Aorta (tissue), 5 donors: Measurements from ENCODE around the gene SPACA5. TPM values are rescaled to one million over a fixed set of nuclear protein-coding genes. Genes with fewer than 3 reads are reported as not detected.

Experiments
- ATAC-seq: fragments of 200-7000 bp; cut with Tn5 transposase; one replicate; pipeline ENCODE4 v1.9.1; 2022; ENCODE audit warnings: moderate library complexity; ENCODE audit not compliant: low FRiP score
- DNase-seq, 2 donors: peaks; one replicate each; pipeline ENCODE4 v3.0.0-alpha.2; 2020
- H3K27ac ChIP-seq, 2 donors: one replicate each; pipeline ENCODE4 v1.5.1; 2013; ENCODE audit warnings: low read length in 2 of 2, mild to moderate bottlenecking in 2 of 2, moderate library complexity in 2 of 2, control low read depth in 1 of 2, inconsistent platforms in 1 of 2, low read depth in 1 of 2
- H3K27me3 ChIP-seq, 2 donors: one replicate each; pipeline ENCODE4 v1.6.1; 2013; ENCODE audit warnings: control low read depth in 1 of 2, low read length in 1 of 2, mild to moderate bottlenecking in 1 of 2, moderate library complexity in 1 of 2; ENCODE audit not compliant: insufficient read depth in 2 of 2, control insufficient read depth in 1 of 2
- H3K36me3 ChIP-seq, 2 donors: one replicate each; pipeline ENCODE4 v1.6.1; 2013; ENCODE audit warnings: control low read depth in 1 of 2, low read length in 1 of 2, mild to moderate bottlenecking in 1 of 2; ENCODE audit not compliant: insufficient read depth in 2 of 2, control insufficient read depth in 1 of 2
- H3K4me1 ChIP-seq, 2 donors: one replicate each; pipeline ENCODE4 v1.6.1; 2013; ENCODE audit warnings: low read length in 2 of 2, control low read depth in 1 of 2, mild to moderate bottlenecking in 1 of 2, moderate library complexity in 1 of 2; ENCODE audit not compliant: insufficient read depth in 2 of 2, control insufficient read depth in 1 of 2
- H3K4me3 ChIP-seq, 2 donors: one replicate each; pipeline ENCODE4 v1.5.1; 2013; ENCODE audit warnings: low read length in 2 of 2, control low read depth in 1 of 2, mild to moderate bottlenecking in 1 of 2
- H3K9me3 ChIP-seq: one replicate; pipeline ENCODE4 v1.6.1; 2013; ENCODE audit warnings: mild to moderate bottlenecking, low read length; ENCODE audit not compliant: control insufficient read depth
- WGBS, 2 donors: extraction: QIAGEN DNeasy Blood & Tissue Kit; methylation state at CpG; one replicate each; pipeline ENCODE4 v1.1.7; 2013; 5-methylcytosine and 5-hydroxymethylcytosine counted together
- intact Hi-C, 2 donors: fragments of 100-400 bp; cut with DNase I; formaldehyde crosslinking; loops; one replicate each; pipeline versions ENCODE4 v1.14.2 to v1.15.0; 2022
- polyA plus RNA-seq, 2 donors: library from polyadenylated mRNA; stranded (reverse); fragments of 200-250 nt; gene quantifications; one replicate each; pipeline ENCODE4 v1.2.3, GENCODE V29; 2013
- total RNA-seq, 2 donors: library from RNA; stranded (reverse); fragmentation: NEBNext Ultra II Directional; extraction: Animal tissue kit (Norgen Biotek cat#: 25700); gene quantifications; one replicate each; pipeline ENCODE4 v1.2.1, GENCODE V29; 2021
- donor health status: healthy with polysubstance abuse.
- donor health status: Bipolar disorder and iron deficiency.
- donor health status: DM: no; HTN: no; CAD: no.
- donor health status: DM: no; HTN: no; CAD: no.
- donor health status: DM: yes; HTN: yes; CAD: no.

Gene SPACA5
- total and polyA plus RNA-seq, 4 donors, result not detected

GRCh38 chrX:48059296-48059639 lies 52.5 kb downstream of the SPACA5 start:
- Histone ChIP-seq H3K4me3 (no peak overlapping the region), H3K36me3 (peaks cover 0 to 2% of the 10 kb centered on the region in 2 donors), H3K27me3 (no peaks in the 10 kb centered on the region), H3K27ac (no peak overlapping the region), H3K4me1 (no peaks in the 10 kb centered on the region), H3K9me3 (no peaks in the 10 kb centered on the region)
- intact Hi-C loops, result no loop called here
- WGBS, 2 donors, result 79 to 91% methylated on average over 1 of the region's 1 CpG
- no peak for DNase-seq
- ATAC-seq, result no peak

Other genes with a start within 250 kb of the SPACA5 start
- gene ZNF81, start 170.1 kb upstream of the SPACA5 start, total RNA-seq, result 10 to 100 TPM; 10.1 to 13.3 TPM
- gene ZNF81, start 170.1 kb upstream of the SPACA5 start, polyA plus RNA-seq, result 1 to 10 TPM; 1.1 to 1.4 TPM
- 1 to 10 TPM; 6.2 to 7.4 TPM for gene ZNF182, start 3.0 kb upstream of the SPACA5 start, total RNA-seq
- gene ZNF182, start 3.0 kb upstream of the SPACA5 start, polyA plus RNA-seq, result 1 to 10 TPM; 2.1 to 3.8 TPM
- 1 to 10 TPM; 4.4 to 7.7 TPM for gene ZNF630, start 64.7 kb downstream of the SPACA5 start, total RNA-seq
- gene ZNF630, start 64.7 kb downstream of the SPACA5 start, polyA plus RNA-seq, result 1 to 10 TPM; 4.8 to 5.0 TPM
- not detected for gene SPACA5B, start 123.6 kb downstream of the SPACA5 start, total RNA-seq
- gene SPACA5B, start 123.6 kb downstream of the SPACA5 start, polyA plus RNA-seq, result not detected
- not detected for gene SSX5, start 189.8 kb downstream of the SPACA5 start, total RNA-seq
- gene SSX5, start 189.8 kb downstream of the SPACA5 start, polyA plus RNA-seq, result not detected
- not detected for gene SSX1, start 248.4 kb downstream of the SPACA5 start, total RNA-seq
- not detected for gene SSX1, start 248.4 kb downstream of the SPACA5 start, polyA plus RNA-seq